Liver (tissue), 3 donors: ENCODE measurements around the gene ENTREP3.

Source experiments
- HNF4A ChIP-seq, 2 donors: conservative IDR thresholded peaks; 2 replicates each; pipeline ENCODE4 v1.6.1; 2016; ENCODE audit warnings: antibody characterized with exemption in 2 of 2, mild to moderate bottlenecking in 2 of 2
- TF ChIP-seq, protein P1 (sequence below): fragments of 150-350 bp; IDR thresholded peaks from 2 replicates; pipeline ENCODE4 v1.5.1; 2017; ENCODE audit warnings: improper control_type of control experiment, low read depth, low read length; ENCODE audit not compliant: missing input control
- TF ChIP-seq, protein P2 (sequence below): IDR thresholded peaks from 2 replicates; pipeline ENCODE4 v1.6.1; 2016; ENCODE audit warnings: antibody characterized with exemption
- TF ChIP-seq, protein P3 (sequence below): IDR thresholded peaks from 2 replicates; pipeline ENCODE4 v1.6.1; 2016; ENCODE audit warnings: antibody characterized with exemption
- donor health status: healthy.
- donor health status: healthy.

DNA sequence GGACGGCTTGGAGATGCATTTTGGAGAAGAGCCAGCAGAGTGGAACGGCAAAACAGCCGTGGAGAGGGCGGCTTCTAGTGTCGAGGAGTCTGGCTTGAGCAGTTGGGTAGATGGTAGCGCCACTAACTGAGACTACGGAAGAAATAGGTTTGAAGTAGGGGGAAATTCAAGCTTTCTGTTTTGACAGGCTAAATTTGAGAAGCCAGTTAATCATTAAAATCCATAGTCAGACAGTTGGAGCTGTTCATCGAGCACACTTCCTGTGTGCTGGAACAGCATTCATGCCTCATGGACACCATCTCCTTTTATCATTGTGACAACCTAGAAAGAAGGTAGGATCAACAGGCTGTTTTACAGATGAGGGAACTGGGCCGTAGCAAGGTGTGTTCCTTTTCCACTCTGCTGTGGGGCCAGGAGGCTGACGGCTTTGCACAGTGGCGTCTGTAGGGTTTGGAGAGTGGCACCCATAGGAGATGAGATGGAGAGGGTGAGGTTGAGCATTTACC lies 49.3 kb upstream of the ENTREP3 start:
- TF ChIP-seq, protein P1, sequence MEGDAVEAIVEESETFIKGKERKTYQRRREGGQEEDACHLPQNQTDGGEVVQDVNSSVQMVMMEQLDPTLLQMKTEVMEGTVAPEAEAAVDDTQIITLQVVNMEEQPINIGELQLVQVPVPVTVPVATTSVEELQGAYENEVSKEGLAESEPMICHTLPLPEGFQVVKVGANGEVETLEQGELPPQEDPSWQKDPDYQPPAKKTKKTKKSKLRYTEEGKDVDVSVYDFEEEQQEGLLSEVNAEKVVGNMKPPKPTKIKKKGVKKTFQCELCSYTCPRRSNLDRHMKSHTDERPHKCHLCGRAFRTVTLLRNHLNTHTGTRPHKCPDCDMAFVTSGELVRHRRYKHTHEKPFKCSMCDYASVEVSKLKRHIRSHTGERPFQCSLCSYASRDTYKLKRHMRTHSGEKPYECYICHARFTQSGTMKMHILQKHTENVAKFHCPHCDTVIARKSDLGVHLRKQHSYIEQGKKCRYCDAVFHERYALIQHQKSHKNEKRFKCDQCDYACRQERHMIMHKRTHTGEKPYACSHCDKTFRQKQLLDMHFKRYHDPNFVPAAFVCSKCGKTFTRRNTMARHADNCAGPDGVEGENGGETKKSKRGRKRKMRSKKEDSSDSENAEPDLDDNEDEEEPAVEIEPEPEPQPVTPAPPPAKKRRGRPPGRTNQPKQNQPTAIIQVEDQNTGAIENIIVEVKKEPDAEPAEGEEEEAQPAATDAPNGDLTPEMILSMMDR = no peak
- TF ChIP-seq, protein P2, sequence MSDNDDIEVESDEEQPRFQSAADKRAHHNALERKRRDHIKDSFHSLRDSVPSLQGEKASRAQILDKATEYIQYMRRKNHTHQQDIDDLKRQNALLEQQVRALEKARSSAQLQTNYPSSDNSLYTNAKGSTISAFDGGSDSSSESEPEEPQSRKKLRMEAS = no peak
- TF ChIP-seq, protein P3, sequence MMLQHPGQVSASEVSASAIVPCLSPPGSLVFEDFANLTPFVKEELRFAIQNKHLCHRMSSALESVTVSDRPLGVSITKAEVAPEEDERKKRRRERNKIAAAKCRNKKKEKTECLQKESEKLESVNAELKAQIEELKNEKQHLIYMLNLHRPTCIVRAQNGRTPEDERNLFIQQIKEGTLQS = no peak
- TF ChIP-seq HNF4A (conservative IDR thresholded peaks at IDR 0.05) = peak; percentile 11 to 31
